Mononuclear cell (primary cell): ENCODE results near the gene C13orf46. TPM values are rescaled to one million over a fixed set of nuclear protein-coding genes. Genes with fewer than 3 reads are reported as not detected.

Experiments
- H3K27me3 ChIP-seq: 2 replicates; pipeline ENCODE4 v1.6.0; 2011; ENCODE audit warnings: low read length, control low read depth; ENCODE audit not compliant: insufficient read depth
- H3K4me1 ChIP-seq: 2 replicates; pipeline ENCODE4 v1.5.1; 2011; ENCODE audit warnings: mild to moderate bottlenecking, low read length, control low read depth; ENCODE audit not compliant: insufficient read depth
- H3K4me3 ChIP-seq: 2 replicates; pipeline ENCODE4 v1.5.1; 2011; ENCODE audit warnings: mild to moderate bottlenecking, low read length, moderate library complexity
- H3K9me3 ChIP-seq: 2 replicates; pipeline ENCODE4 v1.5.1; 2011; ENCODE audit warnings: low read depth, mild to moderate bottlenecking, control low read depth, low read length
- total RNA-seq: library from RNA; depleted of rRNA; stranded (reverse); fragments of >200 nt; gene quantifications from one replicate; pipeline ENCODE4 v1.2.3, GENCODE V29; 2012

Gene C13orf46
- total RNA-seq, 1 donor = 1.5 TPM

- no peaks in the 10 kb centered on the region for H3K27me3 ChIP-seq
- H3K9me3 ChIP-seq = no peaks in the 10 kb centered on the region
- H3K4me1 ChIP-seq = no peaks in the 10 kb centered on the region
- H3K4me3 ChIP-seq = no peak overlapping the region
Measured at GRCh38 chr13:113972451-113973217, 1.2 kb downstream of the C13orf46 start.

GRCh38 chr13:113971471-113972231 lies 2.2 kb downstream of the C13orf46 start:
- H3K9me3 ChIP-seq = no peaks in the 10 kb centered on the region
- no peaks in the 10 kb centered on the region for H3K4me1 ChIP-seq
- no peaks in the 10 kb centered on the region for H3K27me3 ChIP-seq
- no peak overlapping the region for H3K4me3 ChIP-seq

- Histone ChIP-seq H3K27me3 (no peaks in the 10 kb centered on the region), H3K9me3 (no peaks in the 10 kb centered on the region), H3K4me3 (no peak overlapping the region), H3K4me1 (no peaks in the 10 kb centered on the region)
Measured at GRCh38 chr13:113970810-113971470, 2.9 kb downstream of the C13orf46 start.

DNA sequence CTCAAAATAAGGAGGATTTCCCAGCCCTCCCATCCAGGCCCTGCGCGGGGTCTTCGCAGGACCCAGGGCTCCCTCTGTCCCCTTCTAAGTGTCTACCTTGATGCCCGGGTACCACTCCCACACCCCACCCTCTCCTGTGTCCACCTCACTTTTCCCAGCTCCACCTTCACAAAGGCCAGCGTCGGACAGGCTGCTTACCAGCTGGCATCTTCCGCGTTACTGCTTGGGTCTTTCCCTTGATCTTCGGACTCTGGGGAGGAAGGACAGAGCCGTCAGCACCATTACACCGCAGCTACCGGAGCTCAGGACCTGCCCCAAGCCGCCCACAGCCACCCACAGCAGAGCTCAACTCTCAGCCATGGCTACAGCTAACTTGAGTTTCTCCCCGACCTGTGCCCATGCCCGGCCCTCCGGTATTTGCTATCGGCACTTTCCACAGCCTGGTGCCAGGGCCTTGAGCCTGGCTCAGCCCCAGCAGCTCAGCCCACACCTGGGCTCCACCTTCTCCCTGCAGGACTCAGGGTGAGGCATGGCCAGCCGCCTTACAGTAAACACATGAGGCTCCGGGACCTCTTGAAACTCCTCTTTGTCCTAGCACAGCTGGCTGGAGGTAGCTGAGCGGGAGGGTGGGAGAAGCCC lies 3.8 kb downstream of the C13orf46 start:
- Histone ChIP-seq H3K9me3 (no peaks in the 10 kb centered on the region), H3K27me3 (no peaks in the 10 kb centered on the region)

DNA sequence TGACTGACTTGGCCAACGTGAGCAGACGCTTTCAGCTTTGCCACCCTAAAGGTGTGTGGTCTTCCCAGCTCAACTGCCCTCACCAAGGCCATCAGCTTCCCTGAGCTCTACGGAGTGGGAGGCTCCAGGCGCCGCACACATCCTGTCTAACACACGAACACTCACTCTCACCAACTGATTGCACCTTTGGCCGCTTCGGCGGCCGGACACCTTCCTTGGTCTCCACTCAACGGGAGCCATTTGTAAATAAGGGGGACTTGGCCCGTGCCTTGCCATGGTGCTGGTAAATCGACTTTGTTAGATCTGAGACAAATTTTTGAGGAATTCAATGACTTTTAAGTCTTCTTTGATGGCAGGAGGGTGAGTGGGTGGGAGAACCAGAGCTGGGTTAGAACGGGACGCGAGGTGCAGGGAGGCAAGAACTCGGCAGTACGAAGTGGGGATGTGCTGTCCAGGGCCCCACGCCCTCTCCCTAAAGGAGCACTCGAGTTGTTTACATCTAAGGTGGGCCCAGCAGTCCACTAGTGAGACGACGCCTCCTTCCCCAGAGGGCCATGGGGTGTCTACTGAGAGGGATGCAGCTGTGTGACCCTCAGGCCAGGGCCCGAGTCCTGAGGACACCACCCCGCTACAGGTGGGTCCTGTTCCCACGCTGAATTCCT lies 4.4 kb downstream of the C13orf46 start:
- H3K27me3 ChIP-seq = no peaks in the 10 kb centered on the region
- no peak overlapping the region for H3K4me3 ChIP-seq
- no peaks in the 10 kb centered on the region for H3K9me3 ChIP-seq
- no peaks in the 10 kb centered on the region for H3K4me1 ChIP-seq

More for the DNA sequence above, 3.8 kb downstream of the C13orf46 start:
- H3K4me3 ChIP-seq = no peak overlapping the region
- H3K4me1 ChIP-seq = no peaks in the 10 kb centered on the region

DNA sequence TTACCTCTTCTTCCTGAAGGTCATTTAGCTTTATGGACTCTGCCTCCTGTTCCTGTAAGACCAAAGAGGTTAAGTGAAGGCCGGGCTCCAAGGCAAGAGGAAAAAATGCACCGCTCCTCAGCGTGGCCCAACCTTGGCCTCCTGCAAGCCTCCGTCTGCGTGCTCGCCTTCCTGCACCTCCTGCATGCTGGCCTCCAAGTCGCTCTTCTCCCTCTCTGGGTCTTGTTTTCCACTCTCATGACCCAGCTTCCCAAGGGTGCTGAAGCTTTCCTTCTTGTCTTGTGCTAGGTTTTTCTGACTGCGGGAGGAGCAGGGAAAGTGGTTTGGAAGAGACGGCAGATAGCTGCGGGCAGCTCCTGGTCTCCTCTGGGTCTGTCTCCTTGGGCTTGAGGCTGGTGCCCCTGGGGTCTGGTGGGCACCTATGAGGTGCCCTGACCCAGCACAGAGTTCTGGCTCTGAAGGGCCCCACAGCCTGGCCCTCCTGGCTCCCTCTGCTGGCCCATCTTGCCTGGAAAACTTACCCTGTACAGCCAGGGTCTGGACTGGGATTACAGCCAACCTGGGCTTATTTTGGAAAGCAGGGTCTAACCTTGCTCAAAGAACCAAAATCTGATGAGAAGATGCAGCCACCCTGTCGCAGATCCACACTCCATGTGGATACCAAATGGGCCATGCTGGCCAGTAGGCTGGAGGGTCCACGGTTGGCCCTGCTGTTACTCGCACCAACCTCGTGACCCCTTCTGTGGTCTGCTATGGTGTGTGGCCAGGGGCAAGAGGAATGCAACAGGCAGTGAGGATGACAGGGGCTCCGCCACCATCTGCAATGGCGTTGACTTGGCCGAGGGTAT lies 5.2 kb downstream of the C13orf46 start:
- no peak overlapping the region for H3K4me3 ChIP-seq
- no peaks in the 10 kb centered on the region for H3K4me1 ChIP-seq
- no peaks in the 10 kb centered on the region for H3K9me3 ChIP-seq
- H3K27me3 ChIP-seq = no peaks in the 10 kb centered on the region

DNA sequence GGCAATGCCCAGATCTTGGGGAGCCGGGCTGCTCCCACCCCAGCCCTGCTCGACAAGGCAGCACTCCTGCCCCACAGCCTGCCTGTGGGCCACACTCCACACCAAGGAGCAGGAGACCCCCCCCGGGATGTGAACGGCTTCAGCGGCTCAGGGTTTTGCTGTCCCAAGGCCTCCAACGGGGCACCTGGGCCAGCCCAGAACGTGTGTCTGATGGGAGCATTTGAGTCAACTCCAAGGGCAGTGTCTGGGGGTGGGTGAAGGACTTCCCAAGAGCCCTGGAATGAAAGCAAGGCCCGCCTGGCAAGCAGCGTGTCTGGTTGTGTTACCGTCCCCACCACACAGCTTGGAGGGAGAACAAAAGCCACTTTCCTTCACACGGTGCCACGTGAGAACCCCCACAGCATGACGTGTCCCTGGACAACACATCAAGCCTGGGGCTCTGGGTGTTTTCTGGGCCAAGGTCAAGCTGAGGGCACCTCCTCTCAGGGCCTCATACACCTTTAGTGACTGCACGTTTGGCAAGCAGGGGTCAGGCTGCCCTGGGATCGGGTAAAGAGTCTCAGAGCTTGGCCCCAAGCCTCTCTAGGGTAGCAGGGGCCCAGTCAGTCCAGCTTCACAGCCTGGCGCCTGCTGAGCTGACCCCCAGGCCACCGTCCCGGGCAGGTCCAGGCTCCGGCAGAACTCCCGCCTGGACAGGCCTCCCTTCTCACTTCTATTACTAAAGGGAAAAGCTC lies 6.0 kb downstream of the C13orf46 start:
- Histone ChIP-seq H3K27me3 (no peaks in the 10 kb centered on the region), H3K9me3 (no peaks in the 10 kb centered on the region), H3K4me3 (no peak overlapping the region), H3K4me1 (no peaks in the 10 kb centered on the region)

DNA sequence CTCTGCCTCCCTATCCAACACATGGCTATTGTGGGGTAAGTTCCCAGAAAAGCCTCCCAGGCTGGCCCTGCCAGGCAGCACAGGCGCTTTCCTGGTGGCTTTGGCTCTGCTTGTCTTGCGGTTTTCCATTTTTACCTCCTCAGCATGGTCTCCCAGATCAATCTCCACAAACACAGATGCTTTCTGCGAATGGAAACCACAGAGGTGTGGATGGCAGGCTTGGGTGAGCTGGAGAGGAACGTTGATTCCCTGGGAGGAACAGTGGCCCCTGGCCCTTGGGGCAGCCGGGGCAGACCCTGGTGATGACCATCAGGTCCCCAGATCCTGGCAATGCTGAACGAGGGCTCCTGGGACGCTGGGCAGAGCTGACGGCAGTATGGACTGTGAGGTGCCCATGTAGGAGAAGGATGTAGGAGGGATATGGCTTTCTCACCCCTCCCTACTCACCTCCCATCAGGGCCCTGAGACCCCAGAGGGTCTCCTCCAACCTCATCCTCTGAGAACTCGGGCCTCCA lies 6.6 kb downstream of the C13orf46 start:
- Histone ChIP-seq H3K27me3 (no peaks in the 10 kb centered on the region), H3K4me3 (no peak overlapping the region), H3K4me1 (no peaks in the 10 kb centered on the region), H3K9me3 (no peaks in the 10 kb centered on the region)

GRCh38 chr13:113965968-113966884 lies 7.7 kb downstream of the C13orf46 start:
- no peaks in the 10 kb centered on the region for H3K9me3 ChIP-seq
- no peak overlapping the region for H3K4me3 ChIP-seq
- H3K27me3 ChIP-seq = no peaks in the 10 kb centered on the region
- no peaks in the 10 kb centered on the region for H3K4me1 ChIP-seq

GRCh38 chr13:113965383-113965874 lies 8.4 kb downstream of the C13orf46 start:
- Histone ChIP-seq H3K4me1 (no peaks in the 10 kb centered on the region), H3K27me3 (no peaks in the 10 kb centered on the region), H3K9me3 (no peaks in the 10 kb centered on the region), H3K4me3 (no peak overlapping the region)

DNA sequence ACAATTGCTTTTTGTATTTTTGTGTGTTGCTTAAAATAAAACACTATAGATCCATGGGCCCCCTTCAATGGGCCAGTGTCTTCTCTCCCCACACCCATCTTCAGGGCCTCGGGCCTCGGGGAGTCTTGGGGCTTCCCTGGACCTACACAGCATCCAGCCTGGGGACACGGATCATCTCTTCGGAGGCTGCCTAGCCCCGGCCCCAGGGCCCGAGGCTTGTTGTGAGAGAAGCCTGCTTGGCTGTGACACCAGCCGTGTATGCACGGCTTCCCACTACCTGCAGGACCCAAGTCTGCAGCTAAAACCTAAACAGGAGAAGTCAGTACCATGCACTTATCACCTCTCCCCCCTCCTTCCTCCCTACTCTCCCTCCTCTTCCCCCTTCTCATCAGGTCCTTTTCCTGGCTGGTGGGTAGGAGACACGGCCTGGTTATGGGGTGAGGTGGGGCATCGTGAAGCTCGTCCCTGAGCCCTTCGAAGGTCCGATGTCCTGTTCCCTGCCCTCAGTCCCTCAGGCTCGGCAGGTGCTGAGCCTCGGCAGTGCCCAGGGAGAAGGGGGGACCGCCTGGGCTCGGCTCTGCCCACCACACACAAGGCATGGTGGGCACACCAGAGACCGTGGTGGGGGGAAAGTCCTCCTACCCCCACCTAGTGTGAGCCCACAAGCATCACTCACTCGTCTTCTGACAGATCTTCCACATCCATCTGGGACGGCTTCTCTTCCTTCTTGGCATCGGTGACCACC lies 9.5 kb downstream of the C13orf46 start:
- Histone ChIP-seq H3K27me3 (no peaks in the 10 kb centered on the region), H3K4me3 (no peak overlapping the region), H3K4me1 (no peaks in the 10 kb centered on the region), H3K9me3 (peaks cover 2% of the 10 kb centered on the region)

DNA sequence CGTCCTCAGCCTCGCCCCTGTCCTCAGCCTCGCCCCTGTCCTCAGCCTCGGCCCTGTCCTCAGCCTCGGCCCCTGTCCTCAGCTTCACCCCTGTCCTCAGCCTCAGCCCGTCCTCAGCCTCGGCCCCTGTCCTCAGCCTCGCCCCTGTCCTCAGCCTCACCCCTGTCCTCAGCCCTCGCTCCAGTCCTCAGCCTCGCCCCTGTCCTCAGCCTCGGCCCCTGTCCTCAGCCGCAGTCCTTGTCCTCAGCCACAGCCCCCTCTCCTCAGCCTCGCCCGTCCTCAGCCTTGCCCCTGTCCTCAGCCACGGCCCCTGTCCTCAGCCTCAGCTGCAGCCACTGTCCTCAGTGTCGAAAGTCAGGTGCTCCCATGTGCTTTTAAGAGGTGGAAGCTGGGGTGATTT lies 10.5 kb downstream of the C13orf46 start:
- H3K9me3 ChIP-seq = peaks cover 4% of the 10 kb centered on the region
- no peaks in the 10 kb centered on the region for H3K27me3 ChIP-seq
- H3K4me3 ChIP-seq = no peak overlapping the region
- no peaks in the 10 kb centered on the region for H3K4me1 ChIP-seq
